OCI-LY7 (cell line): Measurements from ENCODE around the gene SCAF1. TPM values are rescaled to one million over a fixed set of nuclear protein-coding genes. Genes with fewer than 3 reads are reported as not detected.

Source experiments
- BruUV-seq: library from RNA; stranded (reverse); fragments of 400-500 nt; replicated peaks from 2 replicates; lab custom pipeline; 2021; lab: Mats Ljungman, UMichigan
- CTCF ChIA-PET: fragments of 300-600 bp; sonication (Branson Sonifier 250); formaldehyde crosslinking; loops from one replicate; lab custom pipeline; 2022; ENCODE audit warnings: antibody characterized with exemption; ENCODE audit not compliant: unreplicated experiment; lab: Charles Lee
- POLR2A ChIA-PET: fragments of 300-600 bp; sonication (Branson Sonifier 250); formaldehyde crosslinking; loops from one replicate; lab custom pipeline; 2022; ENCODE audit warnings: antibody characterized with exemption; lab: Charles Lee
- DNase-seq: peaks from one replicate; pipeline ENCODE4 v3.0.0-alpha.2; 2015; ENCODE audit warnings: low spot score
- H2AFZ ChIP-seq: fragments of 200-600 bp; sonication (generic), shearing (Covaris generic); 2 replicates; pipeline ENCODE4 v1.6.1; 2014; ENCODE audit warnings: mild to moderate bottlenecking, antibody characterized with exemption, low read length, moderate library complexity
- H3K27ac ChIP-seq: fragments of 200-600 bp; sonication (generic); 2 replicates; pipeline ENCODE4 v1.5.1; 2014; ENCODE audit warnings: mixed run types, low read depth, mild to moderate bottlenecking, moderate library complexity, low read length, inconsistent platforms; ENCODE audit not compliant: poor library complexity, severe bottlenecking
- H3K36me3 ChIP-seq: fragments of 200-600 bp; sonication (generic); 2 replicates; pipeline ENCODE4 v1.6.1; 2014; ENCODE audit warnings: mild to moderate bottlenecking, antibody characterized with exemption, low read length, moderate library complexity, mixed read lengths; ENCODE audit not compliant: insufficient read depth
- H3K4me1 ChIP-seq: fragments of 200-600 bp; sonication (generic); 2 replicates; pipeline ENCODE4 v1.5.1; 2014; ENCODE audit warnings: mild to moderate bottlenecking, low read length; ENCODE audit not compliant: insufficient read depth, poor library complexity, severe bottlenecking
- H3K4me2 ChIP-seq: fragments of 200-600 bp; sonication (generic); 2 replicates; pipeline ENCODE4 v1.6.1; 2014; ENCODE audit warnings: mild to moderate bottlenecking, low read length
- H3K4me3 ChIP-seq: fragments of 200-600 bp; sonication (generic); 2 replicates; pipeline ENCODE4 v1.5.1; 2014; ENCODE audit warnings: mild to moderate bottlenecking, low read depth, low read length; ENCODE audit not compliant: poor library complexity, severe bottlenecking
- H3K79me2 ChIP-seq: fragments of 200-600 bp; sonication (generic); 2 replicates; pipeline ENCODE4 v1.6.1; 2016; ENCODE audit warnings: low read depth, mild to moderate bottlenecking, low read length, moderate library complexity, mixed read lengths; ENCODE audit not compliant: insufficient read depth
- H3K9me2 ChIP-seq: fragments of 200-600 bp; sonication (generic); 2 replicates; pipeline ENCODE4 v1.6.1; 2016; ENCODE audit warnings: mild to moderate bottlenecking, low read length, mixed read lengths; ENCODE audit not compliant: insufficient read depth
- H3K9me3 ChIP-seq: fragments of 200-600 bp; sonication (generic); 2 replicates; pipeline ENCODE4 v1.6.1; 2014; ENCODE audit warnings: mild to moderate bottlenecking, mixed run types, low read length, mixed read lengths
- H4K20me1 ChIP-seq: fragments of 200-600 bp; sonication (generic); 2 replicates; pipeline ENCODE4 v1.6.1; 2014; ENCODE audit warnings: mild to moderate bottlenecking, antibody characterized with exemption, low read length, moderate library complexity, mixed read lengths; ENCODE audit not compliant: insufficient read depth
- EZH2phosphoT487 ChIP-seq: fragments of 200-600 bp; sonication (generic); IDR thresholded peaks from 2 replicates; pipeline ENCODE4 v1.6.1; 2018; ENCODE audit warnings: low read depth, borderline replicate concordance, mild to moderate bottlenecking, mixed run types, antibody characterized with exemption, low read length, moderate library complexity, mixed read lengths
- intact Hi-C: fragments of 100-400 bp; cut with micrococcal nuclease; formaldehyde crosslinking; loops from one replicate; pipeline ENCODE4 v1.10.0; 2022; ENCODE audit not compliant: unreplicated experiment
- total RNA-seq, 2 experiments: library from RNA; depleted of rRNA in 1 of 2; stranded (reverse); fragments of >200 nt in 1 of 2; shearing (Covaris generic) in 1 of 2; gene quantifications; 2 replicates each; pipeline ENCODE4 v1.2.3, GENCODE V29; 2014 to 2022
- TF ChIP-seq, protein P1 (sequence below): fragments of 200-600 bp; sonication (generic); conservative IDR thresholded peaks from 2 replicates; pipeline ENCODE4 v1.5.1; 2014; ENCODE audit warnings: mild to moderate bottlenecking, antibody characterized with exemption, low read length, moderate library complexity, mixed read lengths

SCAF1 gene
- total RNA-seq, 2 experiments from 2014 or later, result 15.0 to 44.0 TPM

DNA sequence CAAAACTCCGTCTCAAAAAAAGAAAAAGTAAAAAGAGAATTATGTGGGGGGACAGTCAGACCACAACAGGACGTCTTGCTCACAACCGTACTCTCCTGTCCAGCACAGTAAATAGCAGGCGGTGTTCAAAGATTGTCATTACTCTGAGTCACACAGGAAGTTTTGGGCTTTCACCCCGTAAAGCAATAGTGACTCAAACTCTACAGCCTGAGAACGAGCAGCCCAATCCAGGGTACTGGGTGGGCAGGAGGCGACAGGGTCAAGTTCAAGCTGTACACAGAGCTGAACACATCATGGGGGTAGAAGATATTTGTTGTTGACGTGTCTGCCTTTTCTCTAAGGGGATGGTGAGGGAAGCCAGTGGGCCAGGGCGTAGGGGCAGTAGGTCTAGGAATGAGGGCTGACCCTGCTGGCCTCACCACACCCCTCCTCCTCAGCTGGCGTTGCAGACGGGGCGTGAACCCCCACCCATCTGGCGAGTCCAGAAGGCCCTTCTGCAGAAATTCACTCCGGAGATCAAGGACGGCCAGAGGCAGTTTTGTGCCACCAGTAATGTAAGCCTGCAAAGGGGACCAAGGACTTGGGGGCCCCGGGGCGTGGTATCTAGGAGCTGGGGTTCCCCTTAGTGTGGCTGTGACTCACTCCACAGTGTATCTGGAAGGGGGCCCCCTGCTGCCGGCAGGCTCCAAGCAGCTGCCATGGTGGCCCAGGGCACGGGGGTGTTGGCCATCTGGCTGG lies 27.7 kb upstream of the SCAF1 start:
- Histone ChIP-seq H3K4me1 (no peaks in the 10 kb centered on the region), H3K9me3 (no peaks in the 10 kb centered on the region), H3K4me3 (no peak overlapping the region), H3K9me2 (no peaks in the 10 kb centered on the region), H3K4me2 (no peak overlapping the region), H3K27ac (no peak overlapping the region), H2AFZ (no peak overlapping the region), H4K20me1 (no peaks in the 10 kb centered on the region), H3K79me2 (no peaks in the 10 kb centered on the region), H3K36me3 (peaks cover 89% of the 10 kb centered on the region)
- CTCF ChIA-PET, result no interaction called here
- no TSS peak for BruUV-seq
- POLR2A ChIA-PET, result interaction anchor here (0.5 kb wide), 1 partner anchor 24 kb away, joined by 3 read pairs; no protein-coding TSS in a partner anchor
- no peak for DNase-seq
- intact Hi-C loops, result no loop called here
- TF ChIP-seq, protein P1, sequence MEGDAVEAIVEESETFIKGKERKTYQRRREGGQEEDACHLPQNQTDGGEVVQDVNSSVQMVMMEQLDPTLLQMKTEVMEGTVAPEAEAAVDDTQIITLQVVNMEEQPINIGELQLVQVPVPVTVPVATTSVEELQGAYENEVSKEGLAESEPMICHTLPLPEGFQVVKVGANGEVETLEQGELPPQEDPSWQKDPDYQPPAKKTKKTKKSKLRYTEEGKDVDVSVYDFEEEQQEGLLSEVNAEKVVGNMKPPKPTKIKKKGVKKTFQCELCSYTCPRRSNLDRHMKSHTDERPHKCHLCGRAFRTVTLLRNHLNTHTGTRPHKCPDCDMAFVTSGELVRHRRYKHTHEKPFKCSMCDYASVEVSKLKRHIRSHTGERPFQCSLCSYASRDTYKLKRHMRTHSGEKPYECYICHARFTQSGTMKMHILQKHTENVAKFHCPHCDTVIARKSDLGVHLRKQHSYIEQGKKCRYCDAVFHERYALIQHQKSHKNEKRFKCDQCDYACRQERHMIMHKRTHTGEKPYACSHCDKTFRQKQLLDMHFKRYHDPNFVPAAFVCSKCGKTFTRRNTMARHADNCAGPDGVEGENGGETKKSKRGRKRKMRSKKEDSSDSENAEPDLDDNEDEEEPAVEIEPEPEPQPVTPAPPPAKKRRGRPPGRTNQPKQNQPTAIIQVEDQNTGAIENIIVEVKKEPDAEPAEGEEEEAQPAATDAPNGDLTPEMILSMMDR, result no peak
- no peak for TF ChIP-seq EZH2phosphoT487

DNA sequence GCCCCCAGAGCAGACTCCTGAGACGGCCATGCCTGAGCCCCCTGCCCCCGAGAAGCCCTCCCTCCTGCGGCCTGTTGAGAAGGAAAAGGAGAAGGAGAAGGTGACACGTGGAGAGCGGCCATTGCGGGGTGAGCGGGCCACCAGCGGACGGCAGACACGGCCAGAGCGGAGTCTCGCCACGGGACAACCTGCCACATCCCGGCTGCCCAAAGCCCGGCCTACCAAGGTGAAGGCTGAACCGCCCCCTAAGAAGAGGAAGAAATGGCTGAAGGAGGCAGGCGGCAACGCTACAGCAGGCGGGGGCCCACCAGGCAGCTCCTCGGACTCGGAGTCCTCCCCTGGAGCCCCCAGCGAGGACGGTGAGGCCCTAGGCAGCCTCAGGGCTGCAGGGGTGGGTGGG lies 26.1 kb upstream of the SCAF1 start:
- Histone ChIP-seq H3K9me3 (no peaks in the 10 kb centered on the region), H3K79me2 (no peaks in the 10 kb centered on the region), H4K20me1 (no peaks in the 10 kb centered on the region), H3K4me2 (no peak overlapping the region), H2AFZ (no peak overlapping the region), H3K4me1 (no peaks in the 10 kb centered on the region), H3K36me3 (peaks cover 83% of the 10 kb centered on the region), H3K4me3 (no peak overlapping the region), H3K9me2 (no peaks in the 10 kb centered on the region), H3K27ac (no peak overlapping the region)
- TF ChIP-seq EZH2phosphoT487, result no peak
- TF ChIP-seq, protein P1, result no peak
- ChIA-PET POLR2A (no interaction called here), CTCF (no interaction called here)
- intact Hi-C loops, result no loop called here
- no peak for DNase-seq
- BruUV-seq, result no TSS peak

DNA sequence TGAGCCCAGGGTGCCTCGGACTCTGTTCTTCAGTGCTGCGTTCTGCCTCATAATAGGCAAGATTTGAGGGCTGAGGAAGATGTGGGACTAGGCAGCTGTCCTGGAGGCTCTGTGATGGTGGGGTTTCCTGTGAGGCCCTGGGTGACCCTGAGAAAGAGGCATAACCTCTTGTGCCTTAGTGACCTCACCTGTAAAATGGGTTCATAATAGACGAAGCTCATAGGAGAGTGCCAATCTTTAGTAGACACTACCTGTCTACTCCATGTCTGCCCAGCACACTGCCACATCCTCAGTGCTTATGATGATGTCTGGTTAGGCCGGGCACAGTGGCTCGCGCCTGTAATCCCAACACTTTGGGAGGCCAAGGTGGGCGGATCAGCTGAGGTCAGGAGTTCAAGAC lies 25.5 kb upstream of the SCAF1 start:
- no TSS peak for BruUV-seq
- ChIA-PET POLR2A (no interaction called here), CTCF (no interaction called here)
- Histone ChIP-seq H3K9me3 (no peaks in the 10 kb centered on the region), H3K27ac (no peak overlapping the region), H3K4me1 (no peaks in the 10 kb centered on the region), H3K36me3 (peaks cover 84% of the 10 kb centered on the region), H3K79me2 (no peaks in the 10 kb centered on the region), H3K4me2 (no peak overlapping the region), H2AFZ (no peak overlapping the region), H3K9me2 (no peaks in the 10 kb centered on the region), H3K4me3 (no peak overlapping the region), H4K20me1 (no peaks in the 10 kb centered on the region)
- TF ChIP-seq EZH2phosphoT487, result no peak
- TF ChIP-seq, protein P1, result no peak
- intact Hi-C loops, result no loop called here
- no peak for DNase-seq
